Stimulated activated CD4-positive, alpha-beta T cell treated with anti-CD3 and anti-CD28 coated beads, Interleukin-2, amount 100 ng/mL, for 48 hours (primary cell): ENCODE measurements around the gene ITPK1.

Source experiments
- DNase-seq, 2 donors: peaks; one replicate each; pipeline ENCODE4 v3.0.0-alpha.2; 2020

ITPK1 gene

GRCh38 chr14:92907316-92907911, 208.3 kb downstream of the ITPK1 start:
- no peak for DNase-seq

GRCh38 chr14:92906823-92907222, 208.9 kb downstream of the ITPK1 start:
- DNase-seq, result no peak

GRCh38 chr14:92906420-92906819, 209.3 kb downstream of the ITPK1 start:
- DNase-seq, result no peak

- no peak for DNase-seq
Observed at GRCh38 chr14:92905667-92906066, 210.1 kb downstream of the ITPK1 start.

- no peak for DNase-seq
Observed at GRCh38 chr14:92903359-92903758, 212.4 kb downstream of the ITPK1 start.

- no peak for DNase-seq
Observed at GRCh38 chr14:92902726-92903125, 213.0 kb downstream of the ITPK1 start.

GRCh38 chr14:92902191-92902590, 213.5 kb downstream of the ITPK1 start:
- no peak for DNase-seq

- no peak for DNase-seq
Observed at GRCh38 chr14:92900660-92901059, 215.1 kb downstream of the ITPK1 start.

- no peak for DNase-seq
Observed at GRCh38 chr14:92898566-92899131, 217.1 kb downstream of the ITPK1 start.

- peak; percentile 28 to 37 for DNase-seq
Observed at GRCh38 chr14:92897922-92898565, 217.7 kb downstream of the ITPK1 start.

GRCh38 chr14:92895352-92895878, 220.3 kb downstream of the ITPK1 start:
- DNase-seq, result no peak

GRCh38 chr14:92892589-92892988, 223.1 kb downstream of the ITPK1 start:
- no peak for DNase-seq

- DNase-seq, result no peak
Observed at GRCh38 chr14:92890830-92891588, 224.7 kb downstream of the ITPK1 start.

GRCh38 chr14:92888896-92889295, 226.8 kb downstream of the ITPK1 start:
- no peak for DNase-seq

- DNase-seq, result no peak
Observed at GRCh38 chr14:92887157-92887556, 228.6 kb downstream of the ITPK1 start.
